ENCODE measurements around the gene DMXL1.

Gene DMXL1

DNA sequence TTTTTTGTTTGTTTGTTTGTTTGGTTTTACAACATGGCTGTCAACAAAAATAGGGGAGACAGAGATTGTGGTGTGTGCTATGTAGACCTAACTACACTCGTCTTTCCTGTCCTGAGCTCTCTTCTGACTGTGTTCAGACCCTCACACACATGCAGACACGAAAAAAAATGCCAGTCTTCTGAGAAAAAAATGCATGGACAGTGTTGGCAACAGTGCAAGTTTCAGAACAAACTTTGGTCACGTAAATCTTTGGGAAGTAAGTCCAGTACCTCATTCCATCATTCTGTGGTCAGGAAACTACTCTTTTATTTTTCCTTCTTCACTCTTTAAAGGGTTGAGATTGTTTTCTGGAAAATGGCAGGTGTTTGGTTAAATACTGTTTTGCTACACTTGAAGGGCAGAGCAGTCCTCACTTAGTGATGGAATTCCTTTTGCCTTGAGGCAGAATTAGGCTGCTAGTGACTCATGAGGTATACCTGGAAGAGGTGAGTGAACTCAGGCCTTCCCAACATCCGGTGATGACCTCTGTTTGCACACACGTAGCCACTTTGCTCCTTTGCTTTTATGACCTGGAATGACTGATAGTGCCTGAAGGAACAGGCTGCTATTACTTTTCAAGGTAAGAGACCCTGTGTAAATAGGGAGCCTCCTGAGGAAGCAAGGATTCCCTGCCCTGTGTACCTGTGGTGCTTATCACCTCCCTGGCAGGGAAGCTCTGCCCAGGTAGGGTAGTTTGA, 203.3 kb downstream of the DMXL1 start:
- peaks cover 21% of the 10 kb centered on the region for H3K4me1 ChIP-seq (ENCODE audit: low read depth, poor library complexity, severe bottlenecking)
- H3K27me3 ChIP-seq (ENCODE audit: insufficient read depth, low read depth): no peaks in the 10 kb centered on the region
- no peak overlapping the region for H3K9ac ChIP-seq
- TF ChIP-seq, protein P1, sequence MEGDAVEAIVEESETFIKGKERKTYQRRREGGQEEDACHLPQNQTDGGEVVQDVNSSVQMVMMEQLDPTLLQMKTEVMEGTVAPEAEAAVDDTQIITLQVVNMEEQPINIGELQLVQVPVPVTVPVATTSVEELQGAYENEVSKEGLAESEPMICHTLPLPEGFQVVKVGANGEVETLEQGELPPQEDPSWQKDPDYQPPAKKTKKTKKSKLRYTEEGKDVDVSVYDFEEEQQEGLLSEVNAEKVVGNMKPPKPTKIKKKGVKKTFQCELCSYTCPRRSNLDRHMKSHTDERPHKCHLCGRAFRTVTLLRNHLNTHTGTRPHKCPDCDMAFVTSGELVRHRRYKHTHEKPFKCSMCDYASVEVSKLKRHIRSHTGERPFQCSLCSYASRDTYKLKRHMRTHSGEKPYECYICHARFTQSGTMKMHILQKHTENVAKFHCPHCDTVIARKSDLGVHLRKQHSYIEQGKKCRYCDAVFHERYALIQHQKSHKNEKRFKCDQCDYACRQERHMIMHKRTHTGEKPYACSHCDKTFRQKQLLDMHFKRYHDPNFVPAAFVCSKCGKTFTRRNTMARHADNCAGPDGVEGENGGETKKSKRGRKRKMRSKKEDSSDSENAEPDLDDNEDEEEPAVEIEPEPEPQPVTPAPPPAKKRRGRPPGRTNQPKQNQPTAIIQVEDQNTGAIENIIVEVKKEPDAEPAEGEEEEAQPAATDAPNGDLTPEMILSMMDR (conservative IDR thresholded peaks at IDR 0.05; ENCODE audit: low read depth, low read length): no peak
- H2AFZ ChIP-seq (ENCODE audit: low read depth): no peak overlapping the region
- H3K27ac ChIP-seq: no peak overlapping the region
- no peaks in the 10 kb centered on the region; the same call in 1 of the 2 replicates for H3K36me3 ChIP-seq (ENCODE audit: insufficient read depth)
- no peaks in the 10 kb centered on the region for H3K79me2 ChIP-seq (ENCODE audit: insufficient read depth, low read depth)
- no peak overlapping the region for H3K4me2 ChIP-seq
- no peak overlapping the region for H3K4me3 ChIP-seq (IDR thresholded peaks at IDR 0.05; ENCODE audit: insufficient read depth, low read depth, low read length)
- no peaks in the 10 kb centered on the region for H4K20me1 ChIP-seq (ENCODE audit: insufficient read depth)

DNA sequence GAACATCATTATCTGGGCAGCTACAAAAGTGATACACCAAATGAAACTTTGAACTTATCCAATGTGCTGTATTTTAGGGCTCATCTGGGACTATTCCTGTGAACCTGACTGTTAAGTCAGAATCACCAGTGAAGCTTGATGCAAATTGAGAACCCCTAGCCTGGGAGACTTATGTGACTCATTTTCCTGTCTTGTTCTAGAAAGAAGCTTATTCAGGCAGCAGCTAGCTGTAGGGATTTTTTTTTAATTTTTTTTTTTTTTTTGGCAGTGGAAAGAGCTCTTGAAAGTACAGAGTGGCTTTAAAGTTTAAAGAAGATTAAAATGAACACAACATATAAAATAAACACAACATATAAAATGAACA, 203.9 kb downstream of the DMXL1 start:
- no peaks in the 10 kb centered on the region for H4K20me1 ChIP-seq (ENCODE audit: insufficient read depth)
- no peak overlapping the region for H2AFZ ChIP-seq (ENCODE audit: low read depth)
- no peak overlapping the region for H3K4me2 ChIP-seq
- peaks cover 17% of the 10 kb centered on the region for H3K4me1 ChIP-seq (ENCODE audit: low read depth, poor library complexity, severe bottlenecking)
- H3K27ac ChIP-seq: no peak overlapping the region
- H3K9ac ChIP-seq: no peak overlapping the region
- no peaks in the 10 kb centered on the region for H3K79me2 ChIP-seq (ENCODE audit: insufficient read depth, low read depth)
- H3K36me3 ChIP-seq (ENCODE audit: insufficient read depth): no peaks in the 10 kb centered on the region; the same call in 1 of the 2 replicates
- TF ChIP-seq, protein P1 (conservative IDR thresholded peaks at IDR 0.05; ENCODE audit: low read depth, low read length): no peak
- no peaks in the 10 kb centered on the region for H3K27me3 ChIP-seq (ENCODE audit: insufficient read depth, low read depth)
- no peak overlapping the region for H3K4me3 ChIP-seq (IDR thresholded peaks at IDR 0.05; ENCODE audit: insufficient read depth, low read depth, low read length)

DNA sequence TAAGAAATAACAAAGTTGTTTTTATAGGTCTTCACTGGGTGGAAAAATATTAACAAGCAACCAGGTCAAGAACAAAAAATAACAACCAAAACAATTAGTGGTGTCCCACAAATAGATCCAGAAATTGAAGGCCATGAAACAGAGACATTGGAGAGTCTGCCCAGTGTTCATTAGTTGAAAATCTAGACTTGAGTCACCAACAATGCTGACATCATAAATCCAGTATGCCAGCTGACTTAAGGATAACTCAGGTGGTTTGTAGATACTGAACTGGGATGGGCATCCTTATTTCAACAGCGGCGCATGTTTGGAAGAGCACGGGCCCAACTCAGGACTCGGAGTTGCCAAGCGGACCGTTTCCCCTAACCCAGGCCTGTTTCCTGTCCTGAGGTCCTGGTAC, 204.3 kb downstream of the DMXL1 start:
- TF ChIP-seq, protein P1 (conservative IDR thresholded peaks at IDR 0.05; ENCODE audit: low read depth, low read length): no peak
- Histone ChIP-seq H3K9ac (no peak overlapping the region), H3K36me3 (ENCODE audit: insufficient read depth) (no peaks in the 10 kb centered on the region; the same call in 1 of the 2 replicates), H3K27ac (no peak overlapping the region), H3K4me2 (no peak overlapping the region), H3K79me2 (ENCODE audit: insufficient read depth, low read depth) (no peaks in the 10 kb centered on the region), H3K4me3 (IDR thresholded peaks at IDR 0.05; ENCODE audit: insufficient read depth, low read depth, low read length) (no peak overlapping the region), H2AFZ (ENCODE audit: low read depth) (no peak overlapping the region), H3K27me3 (ENCODE audit: insufficient read depth, low read depth) (no peaks in the 10 kb centered on the region), H3K4me1 (ENCODE audit: low read depth, poor library complexity, severe bottlenecking) (peaks cover 13% of the 10 kb centered on the region), H4K20me1 (ENCODE audit: insufficient read depth) (no peaks in the 10 kb centered on the region)

DNA sequence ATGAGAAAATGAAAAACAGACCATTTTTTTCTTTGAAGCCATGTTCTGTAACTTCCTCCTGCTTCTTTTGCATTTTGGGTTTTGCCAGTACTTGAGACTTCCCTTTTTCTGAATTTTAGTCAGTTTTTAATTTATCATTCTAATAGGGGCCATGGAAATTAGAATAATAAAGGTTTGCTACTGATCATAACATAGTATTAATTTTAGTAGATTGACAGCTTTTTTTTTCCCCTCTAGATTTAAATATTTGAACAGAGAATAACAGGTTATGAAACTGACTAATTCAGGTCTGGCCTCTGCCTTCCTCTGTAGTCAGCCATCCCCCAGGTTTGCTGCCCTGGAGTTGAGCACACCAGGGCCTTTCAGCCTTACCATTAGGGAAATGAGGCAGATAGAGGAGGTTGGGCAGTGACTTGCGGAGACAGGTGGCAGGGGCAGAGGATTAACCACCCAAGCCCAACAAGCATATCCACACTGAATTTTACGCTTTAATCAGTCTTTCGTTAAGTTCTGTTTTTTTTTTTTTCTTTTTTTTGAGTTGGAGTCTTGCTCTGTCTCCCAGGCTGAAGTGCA, 204.8 kb downstream of the DMXL1 start:
- TF ChIP-seq, protein P1 (conservative IDR thresholded peaks at IDR 0.05; ENCODE audit: low read depth, low read length): no peak
- Histone ChIP-seq H2AFZ (ENCODE audit: low read depth) (no peak overlapping the region), H3K36me3 (ENCODE audit: insufficient read depth) (no peaks in the 10 kb centered on the region; the same call in 1 of the 2 replicates), H3K9ac (no peak overlapping the region), H3K27ac (no peak overlapping the region), H3K4me1 (ENCODE audit: low read depth, poor library complexity, severe bottlenecking) (peaks cover 12% of the 10 kb centered on the region), H3K79me2 (ENCODE audit: insufficient read depth, low read depth) (no peaks in the 10 kb centered on the region), H4K20me1 (ENCODE audit: insufficient read depth) (no peaks in the 10 kb centered on the region), H3K4me3 (IDR thresholded peaks at IDR 0.05; ENCODE audit: insufficient read depth, low read depth, low read length) (no peak overlapping the region), H3K27me3 (ENCODE audit: insufficient read depth, low read depth) (no peaks in the 10 kb centered on the region), H3K4me2 (no peak overlapping the region)

All from KMS-11 (cell line).